ENCODE data around the gene MEGF11.

- TF ChIP-seq CTCF (IDR thresholded peaks at IDR 0.05; ENCODE audit: insufficient read depth, low read length) (no peak), POLR2AphosphoS5 (IDR thresholded peaks at IDR 0.05; ENCODE audit: low read depth) (no peak), REST (IDR thresholded peaks at IDR 0.05; ENCODE audit: insufficient replicate concordance, low read depth) (no peak)
These were observed 288.6 kb downstream of the MEGF11 start for GRCh38 chr15:65964792-65965433.
